GM23248 (cell line): ENCODE measurements around the gene UNC5C. TPM values are rescaled to one million over a fixed set of nuclear protein-coding genes. Genes with fewer than 3 reads are reported as not detected.

Source experiments
- DNase-seq: peaks from one replicate; pipeline ENCODE4 v3.0.0-alpha.2; 2015
- H2AFZ ChIP-seq: fragments of 200-600 bp; sonication (generic); 2 replicates; pipeline ENCODE4 v1.6.1; 2016; ENCODE audit warnings: antibody characterized with exemption
- H3F3A ChIP-seq: fragments of 200-600 bp; sonication (generic); 2 replicates; pipeline ENCODE4 v1.6.1; 2016; ENCODE audit warnings: mild to moderate bottlenecking, antibody characterized with exemption, mixed run types; ENCODE audit not compliant: insufficient read depth
- H3K27ac ChIP-seq: fragments of 200-600 bp; sonication (generic); 2 replicates; pipeline ENCODE4 v1.5.1; 2016; ENCODE audit warnings: mild to moderate bottlenecking
- H3K27me3 ChIP-seq: fragments of 200-600 bp; sonication (generic); replicated peaks from 2 replicates; pipeline ENCODE4 v1.6.1; 2016; ENCODE audit warnings: mild to moderate bottlenecking; ENCODE audit not compliant: insufficient read depth
- H3K36me3 ChIP-seq: fragments of 200-600 bp; sonication (generic); 2 replicates; pipeline ENCODE4 v1.6.1; 2016; ENCODE audit warnings: low read depth, mild to moderate bottlenecking
- H3K4me1 ChIP-seq: fragments of 200-600 bp; sonication (generic); 2 replicates; pipeline ENCODE4 v1.6.1; 2016; ENCODE audit warnings: mild to moderate bottlenecking; ENCODE audit not compliant: insufficient read depth
- H3K4me2 ChIP-seq: fragments of 200-600 bp; sonication (generic); one replicate; pipeline ENCODE4 v1.6.1; 2016; ENCODE audit warnings: mild to moderate bottlenecking; ENCODE audit not compliant: unreplicated experiment
- H3K4me3 ChIP-seq: fragments of 200-600 bp; sonication (generic); 2 replicates; pipeline ENCODE4 v1.5.1; 2016; ENCODE audit warnings: mild to moderate bottlenecking
- H3K79me2 ChIP-seq: fragments of 200-600 bp; sonication (generic); 2 replicates; pipeline ENCODE4 v1.6.1; 2016; ENCODE audit warnings: mild to moderate bottlenecking; ENCODE audit not compliant: insufficient read depth
- H3K9ac ChIP-seq: fragments of 200-600 bp; sonication (generic); 2 replicates; pipeline ENCODE4 v1.6.1; 2016; ENCODE audit warnings: mild to moderate bottlenecking
- H3K9me2 ChIP-seq: fragments of 200-600 bp; sonication (generic); 2 replicates; pipeline ENCODE4 v1.6.1; 2016; ENCODE audit warnings: mixed run types, mild to moderate bottlenecking, moderate library complexity; ENCODE audit not compliant: insufficient read depth
- H3K9me3 ChIP-seq: fragments of 200-600 bp; sonication (generic); one replicate; pipeline ENCODE4 v1.6.1; 2017; ENCODE audit warnings: low read depth
- H4K20me1 ChIP-seq: fragments of 200-600 bp; sonication (generic); 2 replicates; pipeline ENCODE4 v1.6.0; 2016; ENCODE audit not compliant: insufficient read depth
- EZH2 ChIP-seq: fragments of 200-600 bp; sonication (generic); IDR thresholded peaks from 2 replicates; pipeline ENCODE4 v1.6.1; 2018; ENCODE audit warnings: antibody characterized with exemption, mild to moderate bottlenecking; ENCODE audit not compliant: insufficient read depth, poor library complexity, severe bottlenecking
- EZH2phosphoT487 ChIP-seq: fragments of 200-600 bp; sonication (generic); IDR thresholded peaks from 2 replicates; pipeline ENCODE4 v1.6.1; 2018; ENCODE audit warnings: antibody characterized with exemption, moderate library complexity, mild to moderate bottlenecking, low read depth; ENCODE audit not compliant: insufficient read depth
- WGBS, 2 experiments: methylation state at CpG; one replicate each; pipeline ENCODE4 v1.1.6; 2015 to 2017; ENCODE audit warnings: low lambda C conversion rate in 2 of 2, low coverage in 1 of 2; ENCODE audit errors: missing lambda C conversion rate in 2 of 2; 5-methylcytosine and 5-hydroxymethylcytosine counted together
- in situ Hi-C: fragments of 300-500 bp; cut with MboI; formaldehyde crosslinking; loops from 2 replicates; pipeline ENCODE4 v1.15.0; 2020
- polyA plus RNA-seq: library from polyadenylated mRNA; unstranded; fragments of >200 nt; fragmentation: Nextera tagmentation; extraction: Ambion mirVana; gene quantifications from 2 replicates; pipeline ENCODE4 v1.2.1, GENCODE V29; 2016
- total RNA-seq: library from RNA; depleted of rRNA; stranded (reverse); fragments of >200 nt; shearing (Covaris generic); gene quantifications from 2 replicates; pipeline ENCODE4 v1.2.3, GENCODE V29; 2014

UNC5C gene
- total and polyA plus RNA-seq, 2 experiments from 2014 or later = not detected

DNA sequence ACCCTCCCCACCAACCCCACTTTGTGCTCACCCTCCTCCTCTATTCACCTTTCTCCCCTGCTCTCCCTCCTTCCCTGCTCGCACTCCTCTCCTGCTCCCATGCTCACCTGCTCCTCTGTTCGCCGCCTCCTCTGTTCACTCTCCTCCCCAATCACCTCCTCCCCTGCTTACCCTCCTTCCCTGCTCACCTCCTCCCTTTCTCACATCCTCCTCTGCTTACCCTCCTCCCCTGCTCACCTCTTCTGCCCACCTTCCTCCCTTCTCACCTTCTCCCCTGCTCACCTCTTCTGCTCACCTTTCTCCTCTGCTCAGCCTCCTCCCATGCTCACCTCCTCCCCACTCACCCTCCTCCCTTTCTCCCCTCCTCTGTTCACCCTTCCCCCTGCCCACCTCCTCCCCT, 357.2 kb downstream of the UNC5C start:
- in situ Hi-C loops = no loop called here
- H3K9me3 ChIP-seq = no peaks in the 10 kb centered on the region

GRCh38 chr4:95190751-95191436, 357.9 kb downstream of the UNC5C start:
- in situ Hi-C loops = no loop called here
- no peak for DNase-seq

More for the DNA sequence above, 357.2 kb downstream of the UNC5C start:
- peaks cover 29% of the 10 kb centered on the region for H3K27me3 ChIP-seq
- H3K4me3 ChIP-seq = no peak overlapping the region
- 89 to 100% methylated on average over 2 to 3 of the region's 3 CpGs for WGBS, 2 experiments
- no peak overlapping the region for H3K9ac ChIP-seq
- no peak overlapping the region for H2AFZ ChIP-seq
- TF ChIP-seq EZH2 (no peak), EZH2phosphoT487 (no peak)
- no peak for DNase-seq
- H3K9me2 ChIP-seq = no peaks in the 10 kb centered on the region
- H3F3A ChIP-seq = no peaks in the 10 kb centered on the region
- no peaks in the 10 kb centered on the region for H3K79me2 ChIP-seq
- H3K4me1 ChIP-seq = no peaks in the 10 kb centered on the region
- H3K36me3 ChIP-seq = no peaks in the 10 kb centered on the region
- no peak overlapping the region for H3K27ac ChIP-seq
- H3K4me2 ChIP-seq = no peak overlapping the region
- H4K20me1 ChIP-seq = no peaks in the 10 kb centered on the region

GRCh38 chr4:95188701-95189370, 359.9 kb downstream of the UNC5C start:
- Histone ChIP-seq H3K27ac (no peak overlapping the region), H3K9me3 (no peaks in the 10 kb centered on the region), H3K36me3 (no peaks in the 10 kb centered on the region), H3F3A (no peaks in the 10 kb centered on the region), H2AFZ (no peak overlapping the region), H3K9ac (no peak overlapping the region), H3K27me3 (peaks cover 14% of the 10 kb centered on the region), H3K4me1 (no peaks in the 10 kb centered on the region), H3K4me2 (no peak overlapping the region), H3K9me2 (no peaks in the 10 kb centered on the region), H4K20me1 (no peaks in the 10 kb centered on the region), H3K4me3 (no peak overlapping the region), H3K79me2 (no peaks in the 10 kb centered on the region)
- DNase-seq = no peak
- TF ChIP-seq EZH2phosphoT487 (no peak), EZH2 (no peak)
- WGBS, 2 experiments = 27 to 32% methylated on average over 5 of the region's 5 CpGs
- in situ Hi-C loops = no loop called here

More at GRCh38 chr4:95190751-95191436, 357.9 kb downstream of the UNC5C start:
- no peaks in the 10 kb centered on the region for H3K4me1 ChIP-seq
- no peak overlapping the region for H3K4me3 ChIP-seq
- H3F3A ChIP-seq = no peaks in the 10 kb centered on the region
- H3K9ac ChIP-seq = no peak overlapping the region
- H2AFZ ChIP-seq = no peak overlapping the region
- H3K9me2 ChIP-seq = no peaks in the 10 kb centered on the region
- H3K27ac ChIP-seq = no peak overlapping the region
- H3K4me2 ChIP-seq = no peak overlapping the region
- no peaks in the 10 kb centered on the region for H3K9me3 ChIP-seq
- no peaks in the 10 kb centered on the region for H3K36me3 ChIP-seq
- 27 to 28% methylated on average over 9 of the region's 9 CpGs for WGBS, 2 experiments
- H3K79me2 ChIP-seq = no peaks in the 10 kb centered on the region
- H3K27me3 ChIP-seq = peaks cover 29% of the 10 kb centered on the region
- TF ChIP-seq EZH2 = no peak
- no peak for TF ChIP-seq EZH2phosphoT487
- no peaks in the 10 kb centered on the region for H4K20me1 ChIP-seq

GRCh38 chr4:95186666-95187065, 362.1 kb downstream of the UNC5C start:
- TF ChIP-seq EZH2 (no peak), EZH2phosphoT487 (no peak)
- WGBS, 2 experiments = 49 to 52% methylated on average over 8 of the region's 8 CpGs
- H3K27ac ChIP-seq = no peak overlapping the region

More at GRCh38 chr4:95186666-95187065, 362.1 kb downstream of the UNC5C start:
- Histone ChIP-seq H3K4me3 (no peak overlapping the region), H3K79me2 (no peaks in the 10 kb centered on the region), H3K4me2 (no peak overlapping the region), H3F3A (no peaks in the 10 kb centered on the region), H3K9ac (no peak overlapping the region), H3K9me3 (no peaks in the 10 kb centered on the region), H3K9me2 (no peaks in the 10 kb centered on the region), H3K36me3 (no peaks in the 10 kb centered on the region), H3K4me1 (0 out of 2 replicates have a peak, but pooled peaks cover under 1% of the 10 kb centered on the region), H4K20me1 (no peaks in the 10 kb centered on the region), H3K27me3 (no peaks in the 10 kb centered on the region), H2AFZ (no peak overlapping the region)
- no peak for DNase-seq
- in situ Hi-C loops = no loop called here
